ENCODE measurements around the gene POLR1A.

- TF ChIP-seq EZH2 (IDR thresholded peaks at IDR 0.05; ENCODE audit: low read depth, low read length, severe bottlenecking) (no peak), CTCF (IDR thresholded peaks at IDR 0.05; ENCODE audit: control extremely low read depth in 1 of 3, insufficient read depth in 1 of 3, low read depth in 1 of 3, low read length in 3 of 3) (no peak), SIN3A (conservative IDR thresholded peaks at IDR 0.05 in 1 of 2, IDR thresholded peaks at IDR 0.05 in 1 of 2; ENCODE audit: low read depth in 1 of 2, low read length in 2 of 2) (no peak), HDAC2 (IDR thresholded peaks at IDR 0.05; ENCODE audit: borderline replicate concordance in 1 of 2, low read depth in 2 of 2, low read length in 2 of 2) (no peak), CREB1 (IDR thresholded peaks at IDR 0.05) (no peak), EGR1 (IDR thresholded peaks at IDR 0.05; ENCODE audit: borderline replicate concordance, low read depth, low read length) (no peak), POLR2AphosphoS5 (IDR thresholded peaks at IDR 0.05; ENCODE audit: low read depth, low read length) (no peak), SRF (IDR thresholded peaks at IDR 0.05; ENCODE audit: low read depth, low read length) (no peak), ZNF274 (IDR thresholded peaks at IDR 0.05; ENCODE audit: borderline replicate concordance, extremely low read depth, low read length) (no peak), HDAC6 (IDR thresholded peaks at IDR 0.05; ENCODE audit: low read depth, low read length) (no peak), KDM1A (IDR thresholded peaks at IDR 0.05; ENCODE audit: borderline replicate concordance, low read length) (no peak), POLR2A (IDR thresholded peaks at IDR 0.05; ENCODE audit: control extremely low read depth in 1 of 2, low read depth in 2 of 2, low read length in 2 of 2) (no peak)
Observed at GRCh38 chr2:85974390-85974789, 131.3 kb downstream of the POLR1A start.

Data from H1 (cell line).